ENCODE data around the gene RBP2. TPM values are rescaled to one million over a fixed set of nuclear protein-coding genes. Genes with fewer than 3 reads are reported as not detected.

RBP2 gene
- total and polyA plus RNA-seq, 7 experiments from 2014 or later, result not detected

- no peaks in the 10 kb centered on the region for H3K4me1 Mint-ChIP-seq
- Histone ChIP-seq H3K27me3 (ENCODE audit: control insufficient read depth in 2 of 2, insufficient read depth in 2 of 2, low read length in 2 of 2) (no peaks in the 10 kb centered on the region), H3K4me3 (ENCODE audit: low read length) (no peak overlapping the region), H3K36me3 (ENCODE audit: control insufficient read depth in 2 of 3, insufficient read depth in 3 of 3, low read length in 3 of 3) (no peaks in the 10 kb centered on the region), H3K9me3 (ENCODE audit: control insufficient read depth in 2 of 3, low read length in 3 of 3) (no peaks in the 10 kb centered on the region), H3K27ac (ENCODE audit: low read depth, low read length) (no peak overlapping the region), H3K4me1 (ENCODE audit: control insufficient read depth in 2 of 2, insufficient read depth in 2 of 2, low read length in 2 of 2) (no peaks in the 10 kb centered on the region)
- intact Hi-C loops (cut with micrococcal nuclease), result no loop called here
- no peaks in the 10 kb centered on the region for H3K27me3 Mint-ChIP-seq
- ChIA-PET CTCF (no interaction called here), POLR2A (no interaction called here)
- peaks cover 0 to 4% (median 0%) of the 10 kb centered on the region in 5 donors for H3K36me3 Mint-ChIP-seq
- no peak overlapping the region for H3K4me3 Mint-ChIP-seq
- DNase-seq (no peak), ATAC-seq (no peak)
- no peak overlapping the region for H3K27ac Mint-ChIP-seq
- H3K9me3 Mint-ChIP-seq, result peaks cover 0 to 3% (median 0%) of the 10 kb centered on the region in 11 donors
These were observed 18.0 kb downstream of the RBP2 start for GRCh38 chr3:139458348-139458747.

- H3K36me3 ChIP-seq (ENCODE audit: control insufficient read depth in 2 of 3, insufficient read depth in 3 of 3, low read length in 3 of 3), result no peaks in the 10 kb centered on the region
- Mint-ChIP-seq H3K27me3 (no peaks in the 10 kb centered on the region), H3K4me1 (no peaks in the 10 kb centered on the region), H3K36me3 (peaks cover 0 to 3% (median 0%) of the 10 kb centered on the region in 5 donors), H3K27ac (no peak overlapping the region), H3K4me3 (no peak overlapping the region), H3K9me3 (peaks cover 0 to 3% (median 0%) of the 10 kb centered on the region in 11 donors)
- no peak for ATAC-seq
- no peaks in the 10 kb centered on the region for H3K9me3 ChIP-seq (ENCODE audit: control insufficient read depth in 2 of 3, low read length in 3 of 3)
- no peaks in the 10 kb centered on the region for H3K4me1 ChIP-seq (ENCODE audit: control insufficient read depth in 2 of 2, insufficient read depth in 2 of 2, low read length in 2 of 2)
- H3K27ac ChIP-seq (ENCODE audit: low read depth, low read length), result no peak overlapping the region
- H3K4me3 ChIP-seq (ENCODE audit: low read length), result no peak overlapping the region
- intact Hi-C loops (cut with micrococcal nuclease), result no loop called here
- POLR2A ChIA-PET, result no interaction called here
- CTCF ChIA-PET, result no interaction called here
- no peak for DNase-seq
- H3K27me3 ChIP-seq (ENCODE audit: control insufficient read depth in 2 of 2, insufficient read depth in 2 of 2, low read length in 2 of 2), result no peaks in the 10 kb centered on the region
These were observed 19.2 kb downstream of the RBP2 start for GRCh38 chr3:139457066-139457465.

GRCh38 chr3:139456386-139456785 is 19.9 kb downstream of the RBP2 start:
- no peak for DNase-seq
- H3K27ac ChIP-seq (ENCODE audit: low read depth, low read length), result no peak overlapping the region
- intact Hi-C loops (cut with micrococcal nuclease), result no loop called here
- H3K4me3 ChIP-seq (ENCODE audit: low read length), result no peak overlapping the region
- H3K36me3 ChIP-seq (ENCODE audit: control insufficient read depth in 2 of 3, insufficient read depth in 3 of 3, low read length in 3 of 3), result no peaks in the 10 kb centered on the region
- no peak overlapping the region for H3K4me3 Mint-ChIP-seq
- H3K4me1 ChIP-seq (ENCODE audit: control insufficient read depth in 2 of 2, insufficient read depth in 2 of 2, low read length in 2 of 2), result no peaks in the 10 kb centered on the region
- no peaks in the 10 kb centered on the region for H3K4me1 Mint-ChIP-seq
- H3K27me3 Mint-ChIP-seq, result no peaks in the 10 kb centered on the region
- H3K36me3 Mint-ChIP-seq, result peaks cover 0 to 3% (median 0%) of the 10 kb centered on the region in 5 donors
- H3K27ac Mint-ChIP-seq, result no peak overlapping the region
- POLR2A ChIA-PET, result no interaction called here
- CTCF ChIA-PET, result no interaction called here
- H3K9me3 ChIP-seq (ENCODE audit: control insufficient read depth in 2 of 3, low read length in 3 of 3), result no peaks in the 10 kb centered on the region
- ATAC-seq, result no peak
- no peaks in the 10 kb centered on the region for H3K27me3 ChIP-seq (ENCODE audit: control insufficient read depth in 2 of 2, insufficient read depth in 2 of 2, low read length in 2 of 2)
- H3K9me3 Mint-ChIP-seq, result peaks cover 0 to 3% (median 0%) of the 10 kb centered on the region in 11 donors

GRCh38 chr3:139455855-139456254 is 20.5 kb downstream of the RBP2 start:
- H3K4me1 Mint-ChIP-seq, result no peaks in the 10 kb centered on the region
- CTCF ChIA-PET, result no interaction called here

GRCh38 chr3:139455206-139455605 is 21.1 kb downstream of the RBP2 start:
- no peak for DNase-seq
- Mint-ChIP-seq H3K27ac (no peak overlapping the region), H3K27me3 (no peaks in the 10 kb centered on the region), H3K9me3 (peaks cover 0 to 3% (median 0%) of the 10 kb centered on the region in 11 donors), H3K4me3 (no peak overlapping the region), H3K36me3 (peaks cover 0 to 3% (median 0%) of the 10 kb centered on the region in 5 donors), H3K4me1 (no peaks in the 10 kb centered on the region)
- Histone ChIP-seq H3K36me3 (ENCODE audit: control insufficient read depth in 2 of 3, insufficient read depth in 3 of 3, low read length in 3 of 3) (no peaks in the 10 kb centered on the region), H3K27ac (ENCODE audit: low read depth, low read length) (no peak overlapping the region), H3K4me1 (ENCODE audit: control insufficient read depth in 2 of 2, insufficient read depth in 2 of 2, low read length in 2 of 2) (no peaks in the 10 kb centered on the region), H3K27me3 (ENCODE audit: control insufficient read depth in 2 of 2, insufficient read depth in 2 of 2, low read length in 2 of 2) (no peaks in the 10 kb centered on the region), H3K4me3 (ENCODE audit: low read length) (no peak overlapping the region), H3K9me3 (ENCODE audit: control insufficient read depth in 2 of 3, low read length in 3 of 3) (no peaks in the 10 kb centered on the region)
- POLR2A ChIA-PET, result no interaction called here
- no peak for ATAC-seq
- CTCF ChIA-PET, result no interaction called here
- intact Hi-C loops (cut with micrococcal nuclease), result no loop called here

More at GRCh38 chr3:139455855-139456254, 20.5 kb downstream of the RBP2 start:
- Histone ChIP-seq H3K36me3 (ENCODE audit: control insufficient read depth in 2 of 3, insufficient read depth in 3 of 3, low read length in 3 of 3) (no peaks in the 10 kb centered on the region), H3K9me3 (ENCODE audit: control insufficient read depth in 2 of 3, low read length in 3 of 3) (no peaks in the 10 kb centered on the region), H3K27me3 (ENCODE audit: control insufficient read depth in 2 of 2, insufficient read depth in 2 of 2, low read length in 2 of 2) (no peaks in the 10 kb centered on the region), H3K4me1 (ENCODE audit: control insufficient read depth in 2 of 2, insufficient read depth in 2 of 2, low read length in 2 of 2) (no peaks in the 10 kb centered on the region), H3K27ac (ENCODE audit: low read depth, low read length) (no peak overlapping the region), H3K4me3 (ENCODE audit: low read length) (no peak overlapping the region)
- Mint-ChIP-seq H3K27me3 (no peaks in the 10 kb centered on the region), H3K36me3 (peaks cover 0 to 3% (median 0%) of the 10 kb centered on the region in 5 donors), H3K4me3 (no peak overlapping the region), H3K27ac (no peak overlapping the region), H3K9me3 (peaks cover 0 to 3% (median 0%) of the 10 kb centered on the region in 11 donors)
- DNase-seq (no peak), ATAC-seq (no peak)
- intact Hi-C loops (cut with micrococcal nuclease), result no loop called here
- POLR2A ChIA-PET, result no interaction called here

DNA sequence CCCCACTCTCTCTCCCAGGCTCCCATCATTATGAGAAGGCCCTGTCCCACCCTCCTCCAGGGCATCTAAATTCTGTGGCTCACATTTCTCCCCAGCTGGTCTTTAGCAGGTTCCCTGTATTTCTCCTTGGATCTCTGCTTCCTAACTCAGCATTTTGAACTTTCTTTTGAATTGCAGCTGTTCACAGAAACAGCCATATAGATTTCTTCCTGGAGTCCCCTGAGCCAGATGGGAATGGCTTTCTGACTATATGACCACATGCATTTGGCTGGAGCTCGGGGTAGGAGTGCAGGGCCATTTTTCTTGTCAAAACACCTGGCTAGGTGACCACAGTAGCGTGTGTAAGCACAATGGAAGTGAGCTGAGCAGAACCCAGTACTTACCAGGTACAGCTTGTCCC is 22.0 kb downstream of the RBP2 start:
- CTCF ChIA-PET, result interaction anchor here (0.7 kb wide), 2 partner anchors 28 to 518 kb away, joined by 3 read pairs; no protein-coding TSS in a partner anchor
- Histone ChIP-seq H3K36me3 (ENCODE audit: control insufficient read depth in 2 of 3, insufficient read depth in 3 of 3, low read length in 3 of 3) (no peaks in the 10 kb centered on the region), H3K4me1 (ENCODE audit: control insufficient read depth in 2 of 2, insufficient read depth in 2 of 2, low read length in 2 of 2) (no peaks in the 10 kb centered on the region), H3K4me3 (ENCODE audit: low read length) (no peak overlapping the region), H3K9me3 (ENCODE audit: control insufficient read depth in 2 of 3, low read length in 3 of 3) (no peaks in the 10 kb centered on the region), H3K27me3 (ENCODE audit: control insufficient read depth in 2 of 2, insufficient read depth in 2 of 2, low read length in 2 of 2) (no peaks in the 10 kb centered on the region), H3K27ac (ENCODE audit: low read depth, low read length) (no peak overlapping the region)
- POLR2A ChIA-PET, result no interaction called here
- Mint-ChIP-seq H3K27me3 (no peaks in the 10 kb centered on the region), H3K4me3 (no peak overlapping the region), H3K4me1 (no peaks in the 10 kb centered on the region), H3K36me3 (peaks cover 0 to 3% (median 0%) of the 10 kb centered on the region in 5 donors), H3K9me3 (peaks cover 0 to 3% (median 0%) of the 10 kb centered on the region in 11 donors), H3K27ac (no peak overlapping the region)
- intact Hi-C loops (cut with micrococcal nuclease), result no loop called here
- DNase-seq (no peak), ATAC-seq (no peak)

- H3K27ac Mint-ChIP-seq, result no peak overlapping the region
- DNase-seq (no peak), ATAC-seq (no peak)
- intact Hi-C loops (cut with micrococcal nuclease), result no loop called here
- H3K4me3 Mint-ChIP-seq, result no peak overlapping the region
- no peaks in the 10 kb centered on the region for H3K27me3 ChIP-seq (ENCODE audit: control insufficient read depth in 2 of 2, insufficient read depth in 2 of 2, low read length in 2 of 2)
- H3K9me3 ChIP-seq (ENCODE audit: control insufficient read depth in 2 of 3, low read length in 3 of 3), result no peaks in the 10 kb centered on the region
- no peaks in the 10 kb centered on the region for H3K27me3 Mint-ChIP-seq
- H3K36me3 ChIP-seq (ENCODE audit: control insufficient read depth in 2 of 3, insufficient read depth in 3 of 3, low read length in 3 of 3), result no peaks in the 10 kb centered on the region
- H3K27ac ChIP-seq (ENCODE audit: low read depth, low read length), result no peak overlapping the region
- no peaks in the 10 kb centered on the region for H3K9me3 Mint-ChIP-seq
- no peaks in the 10 kb centered on the region for H3K4me1 Mint-ChIP-seq
- peaks cover 0 to 3% (median 0%) of the 10 kb centered on the region in 5 donors for H3K36me3 Mint-ChIP-seq
- CTCF ChIA-PET, result no interaction called here
- no peaks in the 10 kb centered on the region for H3K4me1 ChIP-seq (ENCODE audit: control insufficient read depth in 2 of 2, insufficient read depth in 2 of 2, low read length in 2 of 2)
- no peak overlapping the region for H3K4me3 ChIP-seq (ENCODE audit: low read length)
- POLR2A ChIA-PET, result no interaction called here
These were observed 26.2 kb downstream of the RBP2 start for GRCh38 chr3:139450159-139450558.
